GM19193 (cell line): ENCODE data around the gene GARNL3.

ENCODE experiments used
- POLR2A ChIP-seq: IDR thresholded peaks from 4 replicates; pipeline ENCODE4 v1.6.1; 2011; ENCODE audit not compliant: insufficient read depth, insufficient read length; ENCODE audit errors: extremely low read depth

GARNL3 gene

DNA sequence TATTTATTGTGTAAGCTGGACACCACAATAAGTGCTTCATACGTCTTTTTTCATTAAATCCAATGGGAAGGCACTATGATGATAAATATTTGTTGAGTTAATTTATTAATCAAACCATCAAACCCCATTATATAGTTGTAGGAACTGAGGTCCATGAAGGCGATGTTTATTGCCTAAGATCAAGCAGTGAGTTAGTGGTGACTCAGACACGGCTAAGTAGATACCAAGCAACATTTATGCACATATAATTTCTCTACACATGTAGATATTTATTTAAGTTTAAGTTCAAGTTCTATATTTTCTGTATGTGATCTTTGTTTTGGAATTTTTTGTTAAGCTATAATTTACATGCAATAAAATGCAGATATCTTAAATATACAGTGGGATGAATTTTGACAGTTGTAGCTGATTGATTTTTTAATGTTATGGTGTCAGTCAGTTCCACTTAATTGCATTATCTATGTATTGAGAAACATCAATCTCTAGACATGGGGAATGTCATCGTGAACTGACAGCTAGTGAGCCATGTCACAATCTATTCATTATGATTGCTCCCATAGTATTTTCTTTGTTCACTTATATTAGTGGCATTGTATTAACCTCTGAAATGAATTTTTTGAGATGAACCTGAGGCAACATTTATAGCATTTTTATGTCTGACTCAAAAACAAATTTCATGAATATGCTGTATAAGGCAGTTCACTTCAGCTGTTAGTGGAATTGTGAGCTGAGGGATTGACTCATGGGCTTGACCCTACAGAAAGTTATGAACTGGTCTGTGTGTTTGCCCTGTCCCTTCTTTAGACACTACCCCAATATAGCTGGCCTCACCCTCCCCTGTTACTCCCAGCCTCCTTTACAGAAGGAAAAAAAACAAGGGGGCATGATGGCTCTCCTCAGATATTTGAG lies 11.9 kb upstream of the GARNL3 start:
- TF ChIP-seq POLR2A, result no peak

DNA sequence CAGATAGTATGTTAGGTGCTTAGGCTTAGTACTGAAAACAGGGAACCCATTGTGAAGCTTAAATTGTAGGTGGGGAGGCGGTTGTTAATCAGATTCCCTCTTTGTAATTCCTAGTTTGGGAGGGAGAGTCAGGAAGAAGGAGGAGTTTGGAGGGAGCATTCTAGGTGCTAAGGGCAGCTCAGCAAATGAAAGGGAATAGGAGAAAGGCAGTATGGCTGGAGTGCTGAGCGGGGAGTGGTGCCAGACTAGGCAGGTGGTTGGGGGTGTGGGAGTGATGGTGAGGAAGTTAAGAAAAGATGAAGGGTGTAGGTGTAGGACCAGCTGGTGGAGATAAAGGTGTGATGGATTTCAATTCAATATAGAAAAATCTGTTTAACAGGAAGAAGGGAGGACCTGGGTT lies 11.1 kb upstream of the GARNL3 start:
- no peak for TF ChIP-seq POLR2A

DNA sequence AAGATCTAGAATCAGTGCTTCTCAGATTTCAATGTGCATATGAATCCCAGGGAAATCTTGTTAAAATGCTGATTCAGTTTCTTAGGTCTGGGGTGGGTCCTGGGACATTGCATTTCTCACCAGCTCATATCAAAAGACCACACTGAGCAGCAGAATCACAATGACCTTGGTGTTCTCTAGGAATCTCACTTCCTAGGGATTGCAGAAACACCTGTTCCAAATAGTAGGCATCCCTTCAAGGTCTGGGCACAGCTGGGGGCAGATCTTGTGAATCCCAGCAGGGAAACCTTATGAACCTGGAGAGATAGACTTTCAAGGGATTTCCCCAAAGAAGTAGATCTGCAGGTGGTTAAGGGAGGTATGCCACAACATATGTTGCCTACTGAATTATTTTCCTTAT lies 8.9 kb upstream of the GARNL3 start:
- TF ChIP-seq POLR2A, result no peak

DNA sequence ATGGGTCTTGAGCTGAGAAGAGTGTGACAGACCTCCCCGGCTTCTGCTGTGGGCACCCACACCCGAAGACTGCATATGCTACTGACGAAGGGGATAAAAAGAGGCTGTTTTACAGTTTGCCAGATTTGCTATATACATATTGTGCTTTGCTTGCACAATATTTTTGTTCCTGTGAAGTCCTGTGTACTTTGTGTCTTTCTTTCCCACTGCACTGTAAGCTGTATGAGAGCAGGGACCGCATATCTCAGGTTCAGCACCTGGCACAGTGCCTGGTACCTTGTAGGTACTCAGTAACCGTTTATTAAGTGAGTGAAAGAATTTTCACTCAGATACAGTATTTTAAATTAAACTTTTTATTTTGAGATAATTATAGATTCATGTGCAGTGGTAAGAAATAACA lies 8.2 kb upstream of the GARNL3 start:
- no peak for TF ChIP-seq POLR2A

DNA sequence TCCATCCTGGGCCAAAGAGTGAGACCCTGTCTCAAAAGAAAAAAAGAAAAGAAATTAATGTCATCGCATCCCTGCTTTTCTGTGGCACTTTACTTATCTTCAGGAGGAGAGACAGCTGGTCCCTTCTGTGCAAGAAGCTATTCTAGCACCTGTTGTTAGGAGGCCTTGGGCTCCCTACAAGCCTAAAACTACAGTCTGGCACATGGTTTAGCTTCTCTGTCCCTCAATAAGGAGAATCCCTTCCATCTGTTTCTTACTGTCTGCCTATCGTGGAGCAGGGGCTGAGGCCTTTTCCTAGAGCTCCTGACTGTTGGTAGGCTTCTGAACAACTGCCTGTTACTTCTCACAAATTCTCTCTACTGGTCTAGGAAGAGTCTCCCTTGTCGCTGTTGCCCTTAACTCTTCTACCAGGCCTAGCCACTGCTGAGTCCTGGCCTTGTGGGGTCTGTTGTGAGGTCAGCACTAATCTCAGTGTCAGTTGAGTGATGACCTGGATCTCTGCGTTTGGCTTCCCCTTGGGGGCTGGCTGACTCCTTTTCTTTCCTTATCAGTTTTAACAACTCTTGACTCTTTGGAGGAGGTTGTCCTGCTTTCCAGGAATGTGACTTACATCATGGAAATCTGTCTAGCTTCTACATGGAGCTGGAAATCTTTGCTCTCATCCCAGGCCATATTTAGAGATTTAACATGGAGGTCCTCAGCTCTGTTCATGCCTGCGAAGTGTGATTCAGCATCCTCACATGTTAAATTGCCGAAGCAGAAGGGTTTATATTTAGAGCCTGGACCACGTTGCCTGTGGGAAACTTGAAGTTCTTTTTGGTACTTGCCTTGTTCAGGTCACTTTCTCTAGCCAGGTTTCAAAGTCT lies 5.7 kb upstream of the GARNL3 start:
- no peak for TF ChIP-seq POLR2A

- TF ChIP-seq POLR2A, result no peak
Measured at GRCh38 chr9:127262602-127263001, 2.0 kb upstream of the GARNL3 start.

- no peak for TF ChIP-seq POLR2A
Measured at GRCh38 chr9:127263237-127263636, 1.3 kb upstream of the GARNL3 start.

DNA sequence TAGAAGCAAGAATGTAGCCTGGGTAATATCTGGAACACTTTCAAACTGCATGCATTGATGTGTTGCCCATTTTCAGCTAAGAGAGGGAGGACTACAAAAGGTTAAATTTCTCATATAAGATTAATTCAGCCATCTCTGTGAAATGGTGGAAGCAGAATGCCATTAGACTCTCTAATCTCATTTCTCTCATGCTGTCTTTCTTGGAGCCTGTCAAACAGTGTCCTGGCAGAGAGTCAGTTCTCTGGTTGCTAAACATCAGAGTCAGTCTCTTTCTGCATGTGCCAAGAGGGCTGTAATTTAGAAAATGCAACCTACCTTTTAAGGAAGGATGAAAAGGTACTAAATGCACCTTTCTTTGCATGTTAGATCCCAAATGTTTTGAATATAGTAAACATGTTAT lies 910 bp upstream of the GARNL3 start:
- TF ChIP-seq POLR2A, result no peak

- TF ChIP-seq POLR2A, result no peak
Measured at GRCh38 chr9:127267793-127268525, 3.4 kb downstream of the GARNL3 start.

DNA sequence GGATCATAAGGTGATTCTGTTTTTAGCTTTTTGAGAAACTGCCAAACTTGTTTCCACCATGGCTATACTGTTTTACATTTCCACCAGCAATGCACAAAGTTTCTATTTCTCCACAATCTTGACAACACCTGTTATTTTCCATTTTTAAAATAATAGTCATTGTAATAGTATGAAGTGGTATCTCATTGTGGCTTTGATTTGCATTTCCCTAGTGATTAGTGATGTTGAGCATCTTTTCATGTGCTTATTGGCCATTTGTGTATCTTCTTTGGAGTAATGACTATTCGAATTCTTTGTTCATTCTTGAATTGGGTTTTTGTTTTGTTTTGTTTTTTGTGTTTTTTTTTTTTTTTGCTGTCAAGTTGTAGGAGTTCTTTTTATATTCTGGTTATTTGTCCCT lies 4.9 kb downstream of the GARNL3 start:
- TF ChIP-seq POLR2A, result no peak

- TF ChIP-seq POLR2A, result no peak
Measured at GRCh38 chr9:127273326-127273725, 8.8 kb downstream of the GARNL3 start.

DNA sequence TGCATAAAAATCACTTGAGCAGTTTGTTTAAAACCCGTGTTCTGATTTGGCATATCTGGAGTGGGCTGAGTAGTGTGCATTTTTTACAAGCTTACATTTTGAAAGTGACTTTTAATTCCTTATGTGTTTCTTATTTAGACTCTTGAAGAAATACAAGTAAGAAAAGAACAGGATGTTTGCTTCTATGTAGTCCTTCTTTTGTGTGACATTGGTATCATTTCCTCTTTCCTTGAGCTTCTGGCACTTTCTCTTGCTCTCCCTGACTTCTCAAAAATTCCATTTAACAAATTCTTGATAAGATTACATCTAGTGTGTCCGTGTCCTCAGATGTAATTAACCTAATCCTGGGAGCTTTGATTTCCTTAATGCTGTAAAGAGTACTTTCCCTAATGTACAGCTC lies 12.5 kb downstream of the GARNL3 start:
- no peak for TF ChIP-seq POLR2A

- no peak for TF ChIP-seq POLR2A
Measured at GRCh38 chr9:127277770-127278169, 13.2 kb downstream of the GARNL3 start.

DNA sequence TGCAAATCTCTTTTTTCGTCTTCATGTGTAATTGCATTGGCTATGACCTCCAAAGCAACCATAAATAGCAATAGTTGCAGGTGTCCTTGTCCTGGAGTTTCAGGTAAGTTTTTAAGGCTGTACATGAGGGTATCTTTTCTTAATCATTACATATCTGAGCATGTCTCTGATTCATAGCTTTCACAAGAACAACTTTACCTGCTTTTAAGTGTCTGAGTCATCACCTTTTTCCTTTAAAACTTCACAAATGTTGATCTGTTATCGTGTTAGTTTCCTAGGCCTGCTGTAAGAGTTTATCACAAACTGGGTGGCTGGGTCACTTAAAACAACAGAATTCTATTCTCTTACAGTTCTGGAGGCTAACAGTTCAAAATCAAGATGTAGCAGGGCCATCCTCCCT lies 13.8 kb downstream of the GARNL3 start:
- no peak for TF ChIP-seq POLR2A

DNA sequence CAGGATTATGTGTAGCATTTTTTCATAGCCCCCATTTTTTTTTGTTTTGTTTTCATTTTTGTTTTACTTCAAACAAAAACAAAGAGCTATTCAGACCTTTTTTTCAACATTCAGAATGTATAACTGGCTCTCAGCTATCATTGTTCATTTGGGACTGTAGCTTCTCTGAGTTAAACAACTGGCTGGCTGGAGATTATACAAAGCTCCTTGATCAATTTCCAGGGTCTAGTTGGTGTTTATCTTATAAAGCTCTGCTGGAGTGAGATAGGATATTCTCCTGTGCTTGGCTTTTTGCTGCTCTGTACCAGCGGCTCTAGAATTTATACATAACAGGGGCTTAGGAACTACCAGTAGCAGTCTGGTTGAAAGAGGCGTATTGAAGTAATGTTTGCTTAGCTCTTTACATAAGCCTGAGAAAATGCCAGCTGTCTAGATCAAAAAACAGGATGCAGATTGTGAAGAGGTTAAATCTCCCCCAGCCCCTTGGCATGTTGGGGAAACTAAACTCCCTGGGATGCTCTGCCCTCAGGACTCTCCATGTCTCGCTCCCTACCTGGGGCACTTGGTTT lies 15.2 kb downstream of the GARNL3 start:
- no peak for TF ChIP-seq POLR2A
